Measurements from ENCODE around the gene SPATA7. TPM values are rescaled to one million over a fixed set of nuclear protein-coding genes. Genes with fewer than 3 reads are reported as not detected.

The SPATA7 gene
- total RNA-seq, 1 donor, result 21.4 TPM

GRCh38 chr14:88482524-88482923 lies 97.1 kb downstream of the SPATA7 start:
- Histone ChIP-seq H3K36me3 (ENCODE audit: insufficient read depth, low read length) (peaks cover 43% of the 10 kb centered on the region), H3K27me3 (ENCODE audit: insufficient read depth, low read length) (no peaks in the 10 kb centered on the region), H3K4me2 (ENCODE audit: insufficient read depth, low read length) (no peak overlapping the region), H2AFZ (ENCODE audit: low read length) (no peak overlapping the region), H3K27ac (ENCODE audit: low read depth, low read length) (no peak overlapping the region), H3K79me2 (ENCODE audit: insufficient read depth, low read length) (no peaks in the 10 kb centered on the region), H4K20me1 (ENCODE audit: insufficient read depth, low read length) (peaks cover 6% of the 10 kb centered on the region), H3K9me3 (ENCODE audit: low read depth, low read length) (no peaks in the 10 kb centered on the region), H3K4me1 (ENCODE audit: insufficient read depth, low read length) (peaks cover 6% of the 10 kb centered on the region), H3K4me3 (ENCODE audit: insufficient read depth, low read length) (no peak overlapping the region)
- no peak for DNase-seq (ENCODE audit: insufficient read length, low spot score, missing footprints)
- TF ChIP-seq, protein P1, sequence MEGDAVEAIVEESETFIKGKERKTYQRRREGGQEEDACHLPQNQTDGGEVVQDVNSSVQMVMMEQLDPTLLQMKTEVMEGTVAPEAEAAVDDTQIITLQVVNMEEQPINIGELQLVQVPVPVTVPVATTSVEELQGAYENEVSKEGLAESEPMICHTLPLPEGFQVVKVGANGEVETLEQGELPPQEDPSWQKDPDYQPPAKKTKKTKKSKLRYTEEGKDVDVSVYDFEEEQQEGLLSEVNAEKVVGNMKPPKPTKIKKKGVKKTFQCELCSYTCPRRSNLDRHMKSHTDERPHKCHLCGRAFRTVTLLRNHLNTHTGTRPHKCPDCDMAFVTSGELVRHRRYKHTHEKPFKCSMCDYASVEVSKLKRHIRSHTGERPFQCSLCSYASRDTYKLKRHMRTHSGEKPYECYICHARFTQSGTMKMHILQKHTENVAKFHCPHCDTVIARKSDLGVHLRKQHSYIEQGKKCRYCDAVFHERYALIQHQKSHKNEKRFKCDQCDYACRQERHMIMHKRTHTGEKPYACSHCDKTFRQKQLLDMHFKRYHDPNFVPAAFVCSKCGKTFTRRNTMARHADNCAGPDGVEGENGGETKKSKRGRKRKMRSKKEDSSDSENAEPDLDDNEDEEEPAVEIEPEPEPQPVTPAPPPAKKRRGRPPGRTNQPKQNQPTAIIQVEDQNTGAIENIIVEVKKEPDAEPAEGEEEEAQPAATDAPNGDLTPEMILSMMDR (IDR thresholded peaks at IDR 0.05; ENCODE audit: extremely low read depth, low read depth, low read length), result no peak

Other genes starting within 250 kb of the SPATA7 start
- under 0.01 TPM in 2 replicates for gene KCNK10, start 62.4 kb upstream of the SPATA7 start, total RNA-seq
- 17.4 and 18.0 TPM in 2 replicates for gene PTPN21, start 169.3 kb downstream of the SPATA7 start, total RNA-seq
- 72.2 and 74.6 TPM in 2 replicates for gene ZC3H14, start 177.4 kb downstream of the SPATA7 start, total RNA-seq

All from osteoblast (primary cell).